SH-SY5Y (cell line): ENCODE measurements around the gene AFTPH.

Experiments used
- GATA2 ChIP-seq: IDR thresholded peaks from 2 replicates; pipeline ENCODE4 v1.6.1; 2011; ENCODE audit warnings: mild to moderate bottlenecking, low read depth, low read length
- GATA3 ChIP-seq: IDR thresholded peaks from 2 replicates; pipeline ENCODE4 v1.6.1; 2011; ENCODE audit warnings: low read depth, mild to moderate bottlenecking, low read length, moderate library complexity

AFTPH gene

GRCh38 chr2:64542071-64543007 lies 18.2 kb downstream of the AFTPH start:
- TF ChIP-seq GATA3 (no peak), GATA2 (no peak)

- TF ChIP-seq GATA3 (no peak), GATA2 (no peak)
Measured at GRCh38 chr2:64543008-64543697, 19.0 kb downstream of the AFTPH start.

GRCh38 chr2:64548761-64549160 lies 24.6 kb downstream of the AFTPH start:
- no peak for TF ChIP-seq GATA2
- TF ChIP-seq GATA3, result no peak

GRCh38 chr2:64550042-64550441 lies 25.9 kb downstream of the AFTPH start:
- TF ChIP-seq GATA2 (no peak), GATA3 (no peak)

- no peak for TF ChIP-seq GATA2
- TF ChIP-seq GATA3, result no peak
Measured at GRCh38 chr2:64551851-64552250, 27.7 kb downstream of the AFTPH start.

GRCh38 chr2:64554117-64554516 lies 30.0 kb downstream of the AFTPH start:
- TF ChIP-seq GATA2 (no peak), GATA3 (no peak)

- TF ChIP-seq GATA3, result no peak
- no peak for TF ChIP-seq GATA2
Measured at GRCh38 chr2:64558445-64559081, 34.4 kb downstream of the AFTPH start.

GRCh38 chr2:64562148-64562784 lies 38.1 kb downstream of the AFTPH start:
- TF ChIP-seq GATA2 (no peak), GATA3 (no peak)

- TF ChIP-seq GATA3, result no peak
- TF ChIP-seq GATA2, result no peak
Measured at GRCh38 chr2:64563436-64563938, 39.4 kb downstream of the AFTPH start.

GRCh38 chr2:64565949-64566710 lies 42.0 kb downstream of the AFTPH start:
- peak; percentile 60; the same call in 1 of the 2 replicates for TF ChIP-seq GATA2
- TF ChIP-seq GATA3, result no peak

GRCh38 chr2:64567473-64567872 lies 43.3 kb downstream of the AFTPH start:
- TF ChIP-seq GATA2 (no peak), GATA3 (no peak)

- TF ChIP-seq GATA3 (no peak), GATA2 (no peak)
Measured at GRCh38 chr2:64568836-64569235, 44.7 kb downstream of the AFTPH start.

- TF ChIP-seq GATA3, result no peak
- TF ChIP-seq GATA2, result no peak
Measured at GRCh38 chr2:64574871-64575270, 50.7 kb downstream of the AFTPH start.

- no peak for TF ChIP-seq GATA2
- TF ChIP-seq GATA3, result no peak
Measured at GRCh38 chr2:64581018-64581417, 56.9 kb downstream of the AFTPH start.
